Measurements from ENCODE around the gene CD80. TPM values are rescaled to one million over a fixed set of nuclear protein-coding genes. Genes with fewer than 3 reads are reported as not detected.

Gene CD80
- total and polyA plus RNA-seq, 2 of the 8 experiments (the other 6 are each of a cell fraction or from before 2014, with no cell fraction given): 0.11 TPM; not detected in 1

DNA sequence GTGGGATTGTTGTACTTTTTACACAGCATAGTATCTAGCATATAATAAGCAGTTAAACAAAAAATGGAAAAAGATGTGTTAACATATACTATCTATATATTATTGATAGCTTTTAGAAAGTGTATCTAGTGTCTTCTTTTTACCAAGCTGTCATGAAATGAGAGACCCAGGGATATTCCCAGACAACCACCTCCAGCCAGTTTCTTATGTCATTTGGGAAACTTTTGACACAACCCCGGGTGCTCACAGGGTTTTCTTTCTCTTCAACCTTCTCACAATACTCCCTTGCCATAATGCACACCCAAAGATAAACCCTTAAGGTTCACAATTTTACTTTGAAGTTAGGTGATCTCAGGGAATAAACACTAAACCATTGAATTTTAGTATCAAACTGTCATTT lies 33.4 kb upstream of the CD80 start (continued):
- TF ChIP-seq, protein P1, sequence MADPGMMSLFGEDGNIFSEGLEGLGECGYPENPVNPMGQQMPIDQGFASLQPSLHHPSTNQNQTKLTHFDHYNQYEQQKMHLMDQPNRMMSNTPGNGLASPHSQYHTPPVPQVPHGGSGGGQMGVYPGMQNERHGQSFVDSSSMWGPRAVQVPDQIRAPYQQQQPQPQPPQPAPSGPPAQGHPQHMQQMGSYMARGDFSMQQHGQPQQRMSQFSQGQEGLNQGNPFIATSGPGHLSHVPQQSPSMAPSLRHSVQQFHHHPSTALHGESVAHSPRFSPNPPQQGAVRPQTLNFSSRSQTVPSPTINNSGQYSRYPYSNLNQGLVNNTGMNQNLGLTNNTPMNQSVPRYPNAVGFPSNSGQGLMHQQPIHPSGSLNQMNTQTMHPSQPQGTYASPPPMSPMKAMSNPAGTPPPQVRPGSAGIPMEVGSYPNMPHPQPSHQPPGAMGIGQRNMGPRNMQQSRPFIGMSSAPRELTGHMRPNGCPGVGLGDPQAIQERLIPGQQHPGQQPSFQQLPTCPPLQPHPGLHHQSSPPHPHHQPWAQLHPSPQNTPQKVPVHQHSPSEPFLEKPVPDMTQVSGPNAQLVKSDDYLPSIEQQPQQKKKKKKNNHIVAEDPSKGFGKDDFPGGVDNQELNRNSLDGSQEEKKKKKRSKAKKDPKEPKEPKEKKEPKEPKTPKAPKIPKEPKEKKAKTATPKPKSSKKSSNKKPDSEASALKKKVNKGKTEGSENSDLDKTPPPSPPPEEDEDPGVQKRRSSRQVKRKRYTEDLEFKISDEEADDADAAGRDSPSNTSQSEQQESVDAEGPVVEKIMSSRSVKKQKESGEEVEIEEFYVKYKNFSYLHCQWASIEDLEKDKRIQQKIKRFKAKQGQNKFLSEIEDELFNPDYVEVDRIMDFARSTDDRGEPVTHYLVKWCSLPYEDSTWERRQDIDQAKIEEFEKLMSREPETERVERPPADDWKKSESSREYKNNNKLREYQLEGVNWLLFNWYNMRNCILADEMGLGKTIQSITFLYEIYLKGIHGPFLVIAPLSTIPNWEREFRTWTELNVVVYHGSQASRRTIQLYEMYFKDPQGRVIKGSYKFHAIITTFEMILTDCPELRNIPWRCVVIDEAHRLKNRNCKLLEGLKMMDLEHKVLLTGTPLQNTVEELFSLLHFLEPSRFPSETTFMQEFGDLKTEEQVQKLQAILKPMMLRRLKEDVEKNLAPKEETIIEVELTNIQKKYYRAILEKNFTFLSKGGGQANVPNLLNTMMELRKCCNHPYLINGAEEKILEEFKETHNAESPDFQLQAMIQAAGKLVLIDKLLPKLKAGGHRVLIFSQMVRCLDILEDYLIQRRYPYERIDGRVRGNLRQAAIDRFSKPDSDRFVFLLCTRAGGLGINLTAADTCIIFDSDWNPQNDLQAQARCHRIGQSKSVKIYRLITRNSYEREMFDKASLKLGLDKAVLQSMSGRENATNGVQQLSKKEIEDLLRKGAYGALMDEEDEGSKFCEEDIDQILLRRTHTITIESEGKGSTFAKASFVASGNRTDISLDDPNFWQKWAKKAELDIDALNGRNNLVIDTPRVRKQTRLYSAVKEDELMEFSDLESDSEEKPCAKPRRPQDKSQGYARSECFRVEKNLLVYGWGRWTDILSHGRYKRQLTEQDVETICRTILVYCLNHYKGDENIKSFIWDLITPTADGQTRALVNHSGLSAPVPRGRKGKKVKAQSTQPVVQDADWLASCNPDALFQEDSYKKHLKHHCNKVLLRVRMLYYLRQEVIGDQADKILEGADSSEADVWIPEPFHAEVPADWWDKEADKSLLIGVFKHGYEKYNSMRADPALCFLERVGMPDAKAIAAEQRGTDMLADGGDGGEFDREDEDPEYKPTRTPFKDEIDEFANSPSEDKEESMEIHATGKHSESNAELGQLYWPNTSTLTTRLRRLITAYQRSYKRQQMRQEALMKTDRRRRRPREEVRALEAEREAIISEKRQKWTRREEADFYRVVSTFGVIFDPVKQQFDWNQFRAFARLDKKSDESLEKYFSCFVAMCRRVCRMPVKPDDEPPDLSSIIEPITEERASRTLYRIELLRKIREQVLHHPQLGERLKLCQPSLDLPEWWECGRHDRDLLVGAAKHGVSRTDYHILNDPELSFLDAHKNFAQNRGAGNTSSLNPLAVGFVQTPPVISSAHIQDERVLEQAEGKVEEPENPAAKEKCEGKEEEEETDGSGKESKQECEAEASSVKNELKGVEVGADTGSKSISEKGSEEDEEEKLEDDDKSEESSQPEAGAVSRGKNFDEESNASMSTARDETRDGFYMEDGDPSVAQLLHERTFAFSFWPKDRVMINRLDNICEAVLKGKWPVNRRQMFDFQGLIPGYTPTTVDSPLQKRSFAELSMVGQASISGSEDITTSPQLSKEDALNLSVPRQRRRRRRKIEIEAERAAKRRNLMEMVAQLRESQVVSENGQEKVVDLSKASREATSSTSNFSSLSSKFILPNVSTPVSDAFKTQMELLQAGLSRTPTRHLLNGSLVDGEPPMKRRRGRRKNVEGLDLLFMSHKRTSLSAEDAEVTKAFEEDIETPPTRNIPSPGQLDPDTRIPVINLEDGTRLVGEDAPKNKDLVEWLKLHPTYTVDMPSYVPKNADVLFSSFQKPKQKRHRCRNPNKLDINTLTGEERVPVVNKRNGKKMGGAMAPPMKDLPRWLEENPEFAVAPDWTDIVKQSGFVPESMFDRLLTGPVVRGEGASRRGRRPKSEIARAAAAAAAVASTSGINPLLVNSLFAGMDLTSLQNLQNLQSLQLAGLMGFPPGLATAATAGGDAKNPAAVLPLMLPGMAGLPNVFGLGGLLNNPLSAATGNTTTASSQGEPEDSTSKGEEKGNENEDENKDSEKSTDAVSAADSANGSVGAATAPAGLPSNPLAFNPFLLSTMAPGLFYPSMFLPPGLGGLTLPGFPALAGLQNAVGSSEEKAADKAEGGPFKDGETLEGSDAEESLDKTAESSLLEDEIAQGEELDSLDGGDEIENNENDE (IDR thresholded peaks at IDR 0.05; ENCODE audit: insufficient replicate concordance, low read length): no peak
- no peak for TF ChIP-seq CBX5 (IDR thresholded peaks at IDR 0.05; ENCODE audit: low read depth, low read length)
- TF ChIP-seq HDAC6 (IDR thresholded peaks at IDR 0.05; ENCODE audit: low read depth, low read length): no peak
